B cell (primary cell): Measurements from ENCODE around the gene SLC15A3.

Experiments used
- CTCF ChIP-seq: fragments of 200-600 bp; IDR thresholded peaks from one replicate; pipeline ENCODE4 v1.8.0; 2022; ENCODE audit warnings: antibody characterized with exemption, mild to moderate bottlenecking
- EZH2 ChIP-seq: IDR thresholded peaks from 2 replicates; pipeline ENCODE4 v1.6.1; 2012; ENCODE audit warnings: borderline replicate concordance, low read depth, mild to moderate bottlenecking, moderate library complexity, low read length; ENCODE audit not compliant: insufficient read depth, poor library complexity, severe bottlenecking

GRCh38 chr11:60974726-60975125 is 22.8 kb upstream of the SLC15A3 start:
- no peak for TF ChIP-seq CTCF
- no peak for TF ChIP-seq EZH2
